Left hindlimb (tissue), 1 donor: Measurements from ENCODE around the gene ENO2.
A peak's percentile ranks its signal among the peaks of the same experiment; 100 is the strongest.

Source experiments
- DNase-seq: peaks from one replicate; pipeline ENCODE4 v3.0.0-alpha.2; 2018

The ENO2 gene

DNA sequence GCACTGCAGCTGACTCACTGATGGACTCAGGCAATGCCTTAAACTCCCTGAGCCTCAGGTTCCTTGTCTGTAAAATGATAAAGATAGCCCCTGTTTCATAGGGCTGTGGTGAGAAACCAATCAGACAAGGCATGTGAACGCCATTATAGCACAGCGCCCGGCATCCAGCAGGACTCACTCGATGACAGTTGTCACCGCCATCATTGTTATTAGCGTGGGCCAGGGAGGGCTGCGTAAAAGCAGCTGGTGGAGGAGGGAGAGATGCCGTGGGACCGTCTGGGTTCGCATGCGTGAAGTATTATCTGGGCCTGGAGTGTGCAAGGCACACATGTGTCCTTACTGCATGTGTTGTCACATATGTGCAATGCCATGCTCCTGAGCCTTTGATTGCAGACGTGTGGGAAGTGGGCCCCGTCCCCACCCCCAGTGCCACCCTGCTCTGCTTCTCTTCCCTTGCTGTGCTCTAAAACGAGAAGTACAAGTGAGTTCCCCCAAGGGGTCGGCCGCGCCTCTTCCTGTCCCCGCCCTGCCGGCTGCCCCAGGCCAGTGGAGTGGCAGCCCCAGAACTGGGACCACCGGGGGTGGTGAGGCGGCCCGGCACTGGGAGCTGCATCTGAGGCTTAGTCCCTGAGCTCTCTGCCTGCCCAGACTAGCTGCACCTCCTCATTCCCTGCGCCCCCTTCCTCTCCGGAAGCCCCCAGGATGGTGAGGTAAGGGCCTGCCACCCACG, 36.6 kb downstream of the ENO2 start, which contains the start of gene PTPN6:
Gene PTPN6 (plus strand): TSS at position 546 of the 730 bp plus-strand sequence. CDS start 157 bp downstream, at position 703.
- DNase-seq: peak; percentile 44

DNA sequence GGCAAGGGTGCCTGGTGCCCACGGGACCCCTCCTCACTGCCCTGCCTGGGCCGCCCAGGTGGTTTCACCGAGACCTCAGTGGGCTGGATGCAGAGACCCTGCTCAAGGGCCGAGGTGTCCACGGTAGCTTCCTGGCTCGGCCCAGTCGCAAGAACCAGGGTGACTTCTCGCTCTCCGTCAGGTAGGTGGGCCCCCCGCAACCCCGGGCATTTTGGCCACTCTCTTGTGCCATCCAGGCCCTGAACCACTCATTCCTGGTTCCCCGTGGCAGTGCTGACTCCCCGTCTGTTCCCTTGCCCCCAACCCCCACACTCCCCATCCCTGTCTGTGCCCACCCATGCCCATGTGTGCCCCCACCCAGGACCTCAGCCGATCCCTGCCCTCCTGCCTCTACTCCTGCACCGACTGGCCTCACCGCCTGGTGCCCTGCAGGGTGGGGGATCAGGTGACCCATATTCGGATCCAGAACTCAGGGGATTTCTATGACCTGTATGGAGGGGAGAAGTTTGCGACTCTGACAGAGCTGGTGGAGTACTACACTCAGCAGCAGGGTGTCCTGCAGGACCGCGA, 37.3 kb downstream of the ENO2 start:
- peak; percentile 31 for DNase-seq

DNA sequence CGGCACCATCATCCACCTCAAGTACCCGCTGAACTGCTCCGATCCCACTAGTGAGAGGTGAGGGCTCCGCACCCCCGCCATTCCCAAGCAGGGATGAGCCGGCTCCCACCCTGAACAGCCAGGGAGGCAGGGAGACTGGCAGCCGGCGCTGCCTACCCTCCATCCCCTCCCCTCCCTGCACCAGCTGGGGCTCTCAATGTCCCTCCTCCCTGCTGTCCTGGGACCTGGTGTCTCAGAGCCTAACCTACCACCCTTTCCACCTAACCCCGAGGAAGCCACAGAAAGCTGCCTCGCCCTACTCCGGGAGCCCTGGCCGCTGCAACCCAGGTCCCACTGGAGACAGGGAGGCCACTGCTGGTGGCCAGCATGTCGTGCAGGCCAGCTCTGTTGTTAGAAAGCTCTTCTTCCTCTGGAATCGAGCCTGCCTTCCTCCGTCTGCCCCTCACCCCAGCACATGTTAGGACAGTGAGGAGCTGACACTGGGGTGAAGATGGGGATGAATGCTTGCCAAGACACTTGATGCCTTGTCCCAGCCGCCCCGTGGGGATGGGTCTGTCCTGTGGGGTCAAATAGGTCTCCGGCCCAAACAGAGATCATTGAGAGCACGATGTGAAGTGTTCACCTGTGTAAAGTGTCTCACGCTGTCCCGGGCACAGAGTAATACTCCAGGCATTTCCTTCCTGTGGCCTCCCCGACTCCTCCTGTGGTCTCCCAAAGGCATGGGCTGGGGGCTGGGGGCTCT, 37.9 kb downstream of the ENO2 start:
- DNase-seq: peak; percentile 39

DNA sequence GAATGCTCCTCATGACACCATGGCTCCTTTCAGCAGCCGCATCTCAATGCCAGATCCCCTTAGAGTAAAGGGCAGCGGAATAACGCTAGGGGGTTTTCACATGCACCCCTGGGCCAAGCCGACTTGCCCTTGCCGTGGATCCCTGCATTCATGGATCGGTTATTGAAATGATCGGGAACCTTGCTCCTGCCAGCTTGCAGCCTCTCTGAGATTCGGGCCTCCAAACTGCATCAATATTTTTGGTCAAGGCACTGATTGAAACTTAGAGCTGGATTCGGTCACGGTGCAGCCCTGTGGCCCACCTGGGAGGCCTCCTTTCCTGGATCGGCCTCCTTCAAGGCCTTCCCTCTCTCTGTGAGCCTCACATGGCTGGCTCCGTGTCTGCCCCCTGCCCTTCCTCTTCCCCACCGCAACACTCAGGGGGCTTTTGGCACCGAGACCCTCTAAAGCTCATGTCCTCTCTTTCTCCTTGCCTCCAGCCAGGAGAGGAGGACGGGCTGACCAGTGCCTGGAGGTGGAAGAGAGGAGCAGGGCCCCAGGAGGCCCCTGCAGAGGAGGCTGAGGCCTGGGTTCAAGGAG, 38.6 kb downstream of the ENO2 start:
- DNase-seq: peak; percentile 24

DNA sequence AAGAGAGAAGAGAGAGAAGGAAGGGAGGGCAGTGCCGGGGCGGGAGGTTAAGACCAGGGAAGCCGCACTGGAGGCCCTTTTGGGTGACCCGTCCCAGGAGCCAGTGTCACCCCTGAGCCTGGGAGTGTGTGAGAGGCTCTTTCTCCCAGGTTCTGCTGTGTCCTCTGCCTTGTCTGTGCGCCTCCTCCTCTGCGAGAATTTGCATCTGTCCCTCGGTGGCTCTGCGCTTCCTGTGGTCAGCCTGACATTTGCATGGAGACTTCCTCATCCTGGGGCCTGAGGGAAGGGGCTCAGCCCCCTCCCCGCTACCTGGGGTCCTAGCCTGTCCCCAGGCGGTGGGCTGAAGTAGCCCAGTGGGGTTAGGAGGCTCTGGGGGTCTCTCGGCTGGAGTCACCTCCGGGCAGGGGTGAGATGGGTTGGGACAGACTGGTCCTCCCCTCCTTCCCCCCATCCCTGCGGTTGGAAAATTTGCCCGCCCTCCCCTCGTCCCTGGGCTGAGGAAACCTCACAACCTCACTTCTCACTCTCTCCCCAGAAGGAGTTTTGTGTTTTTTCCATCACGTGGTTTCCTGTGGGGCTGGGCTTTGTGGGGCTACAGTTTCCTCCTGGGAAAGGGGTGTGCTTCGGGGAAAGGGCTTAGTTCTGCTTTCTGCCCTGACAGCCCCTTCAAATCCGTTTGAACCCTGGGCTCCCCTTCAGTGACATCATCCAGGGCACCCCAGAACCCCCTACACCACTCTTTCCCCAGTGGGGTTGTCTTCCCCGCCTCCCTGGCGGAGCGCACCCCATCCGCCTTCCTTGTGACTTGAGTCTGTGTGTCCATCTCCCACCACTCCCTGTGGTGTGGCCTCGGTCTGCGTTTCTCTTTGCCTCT, 39.3 kb downstream of the ENO2 start:
- peak; percentile 90 for DNase-seq

DNA sequence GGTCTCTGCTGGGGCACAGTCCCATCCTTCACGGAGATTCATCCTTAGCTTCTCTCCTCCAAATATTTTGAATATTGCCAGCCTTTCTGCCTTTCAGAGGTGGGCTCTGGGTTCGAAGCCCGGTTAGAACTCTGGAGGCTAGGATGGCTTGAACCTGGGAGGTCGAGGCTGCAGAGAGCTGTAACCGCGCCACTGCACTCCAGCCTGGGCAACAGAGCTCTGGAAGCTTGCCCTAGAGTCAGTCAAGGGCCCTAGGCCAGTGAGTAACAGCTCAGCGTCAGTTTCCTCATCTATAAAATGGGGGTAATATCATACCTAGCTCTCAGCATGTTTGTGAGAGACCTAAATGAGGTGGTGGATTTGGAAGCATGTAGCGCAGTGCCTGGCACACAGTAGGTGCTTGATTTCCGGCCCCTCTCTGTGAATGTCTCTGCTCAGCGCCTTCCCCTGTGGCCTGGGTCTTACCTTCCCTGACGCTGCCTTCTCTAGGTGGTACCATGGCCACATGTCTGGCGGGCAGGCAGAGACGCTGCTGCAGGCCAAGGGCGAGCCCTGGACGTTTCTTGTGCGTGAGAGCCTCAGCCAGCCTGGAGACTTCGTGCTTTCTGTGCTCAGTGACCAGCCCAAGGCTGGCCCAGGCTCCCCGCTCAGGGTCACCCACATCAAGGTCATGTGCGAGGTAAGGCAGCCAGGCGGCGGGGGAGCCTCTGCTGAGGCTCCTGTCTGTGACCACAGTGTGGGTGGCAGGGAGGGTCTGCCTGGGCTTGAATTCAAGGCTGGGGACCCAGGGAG, 40.1 kb downstream of the ENO2 start:
- DNase-seq: peak; percentile 25

DNA sequence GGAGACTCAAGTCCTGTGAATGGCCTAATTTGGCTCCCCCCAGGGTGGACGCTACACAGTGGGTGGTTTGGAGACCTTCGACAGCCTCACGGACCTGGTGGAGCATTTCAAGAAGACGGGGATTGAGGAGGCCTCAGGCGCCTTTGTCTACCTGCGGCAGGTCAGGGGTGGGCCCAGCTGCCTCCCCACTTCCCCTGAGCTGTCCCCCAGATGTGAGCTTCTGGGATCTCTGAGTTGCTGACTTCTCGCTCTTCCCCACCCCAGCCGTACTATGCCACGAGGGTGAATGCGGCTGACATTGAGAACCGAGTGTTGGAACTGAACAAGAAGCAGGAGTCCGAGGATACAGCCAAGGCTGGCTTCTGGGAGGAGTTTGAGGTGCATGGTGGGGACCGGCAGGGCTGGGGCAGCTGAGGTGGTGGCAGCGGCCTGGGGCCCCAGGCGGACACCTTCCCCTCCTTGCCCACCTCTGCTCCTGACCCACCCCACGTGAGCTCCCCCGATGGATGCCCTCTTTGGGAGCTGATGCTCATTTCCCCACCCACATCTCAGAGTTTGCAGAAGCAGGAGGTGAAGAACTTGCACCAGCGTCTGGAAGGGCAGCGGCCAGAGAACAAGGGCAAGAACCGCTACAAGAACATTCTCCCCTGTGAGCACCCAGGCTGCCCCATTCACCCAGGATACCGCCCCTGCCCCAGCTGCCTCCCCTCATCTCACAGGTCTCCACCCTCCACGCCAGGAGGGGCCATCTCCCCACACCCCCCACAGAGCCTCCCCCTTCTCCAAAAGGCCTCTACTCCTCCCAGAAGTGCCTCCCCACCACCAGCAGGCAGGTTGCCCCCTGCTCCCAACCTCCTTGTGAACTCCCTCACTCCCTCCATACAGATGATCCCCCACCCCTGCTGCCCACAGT, 41.0 kb downstream of the ENO2 start:
- DNase-seq: peak; percentile 22

DNA sequence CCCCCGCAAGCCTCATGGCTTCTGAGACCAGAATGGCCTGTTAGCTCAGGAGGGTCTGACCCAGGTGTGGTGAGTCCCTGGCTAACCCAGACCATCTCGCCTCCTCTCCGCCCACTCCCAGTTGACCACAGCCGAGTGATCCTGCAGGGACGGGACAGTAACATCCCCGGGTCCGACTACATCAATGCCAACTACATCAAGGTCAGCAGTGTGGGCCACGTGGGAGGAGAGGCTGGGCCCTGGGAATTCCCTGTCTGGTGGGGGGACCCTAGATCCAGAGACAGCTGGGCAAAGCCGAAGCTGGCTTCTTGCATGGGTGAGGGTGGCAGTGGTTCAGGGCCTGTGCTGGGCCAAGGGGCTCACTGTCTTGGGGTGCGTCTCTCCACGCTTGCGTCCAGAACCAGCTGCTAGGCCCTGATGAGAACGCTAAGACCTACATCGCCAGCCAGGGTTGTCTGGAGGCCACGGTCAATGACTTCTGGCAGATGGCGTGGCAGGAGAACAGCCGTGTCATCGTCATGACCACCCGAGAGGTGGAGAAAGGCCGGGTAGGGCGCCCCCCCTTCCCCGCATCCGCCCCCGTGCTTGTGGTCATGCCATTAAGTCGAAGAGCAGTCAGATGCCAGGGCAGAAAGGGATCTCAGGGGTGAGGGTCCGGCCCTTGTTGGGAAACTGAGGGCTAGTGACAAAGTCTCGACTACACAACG, 41.8 kb downstream of the ENO2 start:
- DNase-seq: peak; percentile 25

DNA sequence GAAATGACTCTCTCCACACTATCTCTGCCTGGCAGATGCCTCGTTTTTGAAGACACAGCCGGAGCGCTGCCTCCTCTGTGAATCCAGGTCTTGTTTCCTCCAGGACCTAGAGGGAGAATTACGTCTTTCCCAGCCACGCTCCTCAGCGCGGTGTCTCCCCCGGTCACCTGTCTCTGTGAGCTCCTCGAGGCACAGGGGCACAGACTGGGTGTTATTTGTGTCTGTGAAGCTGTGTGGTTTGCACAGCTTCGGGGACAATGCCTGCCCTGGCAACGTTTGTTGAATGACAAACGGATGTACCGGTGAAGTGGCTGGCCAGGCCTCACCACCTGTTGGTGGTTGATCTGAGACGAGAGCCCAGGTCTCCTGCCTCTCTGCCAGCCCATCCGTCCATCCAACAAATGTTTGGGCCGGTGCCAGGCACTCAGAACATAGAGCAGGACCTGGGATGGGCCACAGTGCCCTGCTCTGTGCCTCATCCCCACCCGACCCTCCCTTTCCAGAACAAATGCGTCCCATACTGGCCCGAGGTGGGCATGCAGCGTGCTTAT, 42.8 kb downstream of the ENO2 start:
- peak; percentile 28 for DNase-seq

DNA sequence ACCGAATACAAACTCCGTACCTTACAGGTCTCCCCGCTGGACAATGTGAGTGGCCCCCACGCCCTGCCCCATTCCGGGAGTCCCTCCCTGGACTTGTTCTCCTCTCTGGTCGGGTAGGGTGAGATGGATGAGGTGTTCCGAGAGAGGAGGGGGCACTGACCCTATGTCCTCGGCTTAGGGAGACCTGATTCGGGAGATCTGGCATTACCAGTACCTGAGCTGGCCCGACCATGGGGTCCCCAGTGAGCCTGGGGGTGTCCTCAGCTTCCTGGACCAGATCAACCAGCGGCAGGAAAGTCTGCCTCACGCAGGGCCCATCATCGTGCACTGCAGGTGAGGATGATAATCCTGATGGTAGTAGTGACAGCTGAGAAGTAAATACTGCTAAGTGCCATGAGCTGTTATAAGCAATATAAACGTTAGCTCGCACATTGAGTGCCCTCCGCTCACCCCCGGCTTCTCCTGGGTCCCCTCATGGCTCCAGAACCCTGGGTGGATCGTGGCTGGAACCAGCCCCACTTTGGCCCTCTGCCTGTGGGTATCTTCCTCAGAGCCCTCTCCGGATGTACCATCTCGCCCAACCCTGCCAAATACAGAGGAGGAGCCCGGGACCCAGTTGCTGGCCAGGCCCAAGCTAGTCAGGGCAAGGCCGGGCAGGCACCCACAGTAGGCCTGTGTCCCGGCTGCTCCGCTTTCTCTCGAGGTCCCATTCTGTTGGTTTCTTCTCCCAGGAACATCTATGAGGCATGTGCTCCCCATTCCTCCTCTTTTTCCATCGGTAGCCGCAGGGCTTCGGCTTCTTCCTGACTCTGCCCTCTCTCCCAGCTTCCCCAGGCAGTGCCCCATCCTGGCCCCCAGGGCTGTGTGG, 43.6 kb downstream of the ENO2 start:
- DNase-seq: no peak

DNA sequence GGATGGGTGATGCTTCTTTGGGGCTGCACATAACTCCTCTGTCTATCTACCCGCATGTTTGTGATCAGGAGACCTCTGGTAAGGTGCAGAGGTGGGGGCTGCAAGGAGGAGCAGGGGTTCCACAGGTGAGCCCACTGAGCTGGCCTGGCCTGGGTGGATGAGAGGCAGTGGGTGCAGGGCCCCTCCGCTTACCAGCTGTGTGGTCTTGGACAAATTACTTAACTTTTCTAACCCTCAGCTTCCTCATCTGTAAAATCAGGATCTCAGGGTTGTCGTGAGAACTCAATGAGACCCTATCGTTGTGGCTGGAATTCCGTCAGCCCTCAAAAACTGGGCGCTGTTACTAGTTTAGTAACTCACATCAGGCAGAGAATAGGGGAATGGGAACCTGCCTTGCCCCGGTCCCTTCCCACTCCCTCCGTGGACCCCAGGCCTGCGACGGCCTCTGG, 44.3 kb downstream of the ENO2 start:
- DNase-seq: peak; percentile 19

DNA sequence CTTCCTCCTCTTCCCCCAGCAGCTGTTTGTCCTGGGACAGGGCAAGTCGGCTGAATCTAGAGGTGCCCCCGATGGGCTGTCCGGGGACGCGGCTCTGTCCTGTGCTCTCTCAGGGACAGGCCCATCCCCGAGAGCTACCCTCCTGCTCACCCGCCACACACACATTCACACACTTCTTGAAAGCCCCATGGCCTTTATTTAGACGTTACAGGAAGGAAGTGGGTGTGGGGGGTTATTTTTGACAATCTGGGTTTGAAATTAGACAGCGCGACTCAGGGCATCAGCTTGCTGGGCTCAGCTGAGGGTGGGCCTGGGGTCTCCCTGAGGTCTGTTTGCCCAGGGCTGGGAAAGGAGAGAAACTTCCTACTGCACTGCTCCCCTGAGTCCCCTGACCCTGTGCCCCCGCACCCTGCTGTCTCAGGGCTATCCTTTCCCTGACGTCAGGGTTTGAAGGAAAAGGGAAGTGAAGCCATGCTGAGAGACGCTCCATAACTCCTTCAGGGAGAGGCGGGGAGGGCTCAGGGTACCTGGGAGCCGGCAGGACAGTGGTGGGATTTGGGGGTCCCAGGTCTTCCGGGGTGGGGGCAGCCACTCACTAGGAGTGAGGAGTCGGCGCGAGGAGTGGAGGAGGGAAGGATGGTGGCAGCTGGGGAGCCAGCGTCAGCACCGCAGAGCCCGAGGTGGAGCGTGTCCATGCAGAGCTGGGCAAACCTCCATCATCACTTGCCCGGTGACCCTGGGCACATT, 44.9 kb downstream of the ENO2 start:
- DNase-seq: peak; percentile 47

DNA sequence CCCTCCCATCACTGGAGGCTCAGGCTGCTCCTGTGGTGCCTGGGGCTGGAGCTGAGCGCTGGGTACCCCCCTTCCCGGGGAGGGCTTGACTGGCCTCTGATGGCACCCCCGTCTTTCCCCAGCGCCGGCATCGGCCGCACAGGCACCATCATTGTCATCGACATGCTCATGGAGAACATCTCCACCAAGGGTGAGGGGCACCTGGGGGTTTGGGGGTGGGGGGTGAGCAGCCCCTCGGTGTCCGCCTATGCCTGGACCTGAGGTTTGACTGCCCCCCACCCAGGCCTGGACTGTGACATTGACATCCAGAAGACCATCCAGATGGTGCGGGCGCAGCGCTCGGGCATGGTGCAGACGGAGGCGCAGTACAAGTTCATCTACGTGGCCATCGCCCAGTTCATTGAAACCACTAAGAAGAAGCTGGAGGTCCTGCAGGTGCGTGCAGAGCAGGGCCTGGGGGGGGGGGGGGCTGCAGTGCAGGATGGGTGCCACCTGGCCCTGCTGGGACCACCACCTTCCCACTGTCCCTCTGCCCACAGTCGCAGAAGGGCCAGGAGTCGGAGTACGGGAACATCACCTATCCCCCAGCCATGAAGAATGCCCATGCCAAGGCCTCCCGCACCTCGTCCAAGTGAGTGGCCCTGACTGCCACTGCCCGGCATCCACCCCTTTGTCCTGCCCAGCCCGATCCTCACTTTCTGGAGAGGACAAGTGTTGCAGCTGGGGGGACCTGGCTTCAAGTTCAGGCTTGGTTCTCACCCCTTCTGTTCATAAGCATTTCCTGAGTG, 45.6 kb downstream of the ENO2 start:
- peak; percentile 34 for DNase-seq

DNA sequence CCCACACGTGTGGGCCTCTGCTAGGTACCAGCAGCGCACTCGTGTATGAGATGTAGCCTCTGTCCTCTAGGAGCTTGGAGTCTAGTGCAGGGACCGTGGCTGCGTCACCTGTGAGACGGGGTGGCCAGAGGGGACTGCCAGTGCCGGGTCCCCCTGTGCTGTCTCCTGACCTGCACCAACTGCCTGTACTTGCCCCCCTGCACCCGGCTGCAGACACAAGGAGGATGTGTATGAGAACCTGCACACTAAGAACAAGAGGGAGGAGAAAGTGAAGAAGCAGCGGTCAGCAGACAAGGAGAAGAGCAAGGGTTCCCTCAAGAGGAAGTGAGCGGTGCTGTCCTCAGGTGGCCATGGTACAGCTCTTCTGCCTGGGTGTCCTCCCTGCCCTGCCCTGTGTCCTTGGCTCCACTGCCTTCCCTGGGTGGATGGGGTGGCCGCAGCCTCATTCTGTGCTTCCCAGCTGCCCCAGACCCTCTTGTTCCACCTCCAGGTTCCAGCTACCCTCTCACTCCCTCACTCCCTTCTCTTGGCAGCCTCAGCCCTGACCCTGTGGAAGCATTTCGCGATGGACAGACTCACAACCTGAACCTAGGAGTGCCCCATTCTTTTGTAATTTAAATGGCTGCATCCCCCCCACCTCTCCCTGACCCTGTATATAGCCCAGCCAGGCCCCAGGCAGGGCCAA, 46.4 kb downstream of the ENO2 start:
- no peak for DNase-seq

DNA sequence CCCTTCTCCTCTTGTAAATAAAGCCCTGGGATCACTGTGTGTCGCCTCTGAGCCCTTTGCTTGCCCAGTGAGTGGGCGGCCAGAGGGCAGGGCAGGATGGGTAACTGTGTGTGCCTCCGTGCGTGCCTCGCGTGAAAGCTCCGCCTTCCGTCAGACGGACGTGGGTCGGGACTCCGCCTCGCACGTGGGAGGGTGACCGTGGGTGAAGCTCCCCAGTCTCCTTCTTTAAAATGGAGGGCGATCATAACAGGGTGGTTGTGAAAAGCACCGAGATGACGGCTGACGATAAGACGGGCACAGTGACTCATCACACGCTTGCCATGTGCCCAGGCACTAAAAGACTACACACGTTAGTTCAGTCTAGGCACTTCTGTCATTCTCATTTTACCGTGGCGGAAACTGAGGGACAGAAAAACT, 46.9 kb downstream of the ENO2 start:
- peak; percentile 34 for DNase-seq

DNA sequence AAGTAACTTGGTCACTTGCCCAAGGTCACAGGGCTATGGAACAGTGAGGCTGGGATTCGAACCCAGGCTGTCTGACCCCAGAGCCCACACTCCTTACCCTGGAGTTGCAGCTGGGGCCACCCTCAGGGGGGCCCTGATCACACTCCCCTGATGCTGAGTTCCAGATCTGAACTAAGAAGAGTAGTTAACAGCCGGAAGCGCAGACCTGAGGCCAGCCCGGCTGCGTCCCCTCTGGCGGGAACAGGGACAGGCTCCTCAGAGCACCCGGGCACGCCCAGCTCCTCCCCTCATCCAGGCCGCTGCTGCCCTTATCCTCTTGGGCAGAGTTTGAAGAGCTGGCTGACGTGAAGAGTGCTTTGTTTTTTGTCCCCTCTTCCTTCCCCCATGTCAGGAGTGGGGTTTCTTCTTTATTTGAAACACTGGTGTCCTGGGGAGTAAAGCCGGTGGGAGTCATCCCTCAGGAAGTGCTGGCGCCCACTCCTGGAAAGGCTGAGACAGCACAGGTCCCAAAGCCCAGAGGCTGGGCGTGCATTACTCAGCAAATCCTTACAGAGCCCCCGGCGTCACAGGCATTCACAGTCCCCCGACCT, 47.4 kb downstream of the ENO2 start:
- DNase-seq: no peak
